Stimulated activated CD4-positive, alpha-beta T cell treated with anti-CD3 and anti-CD28 coated beads, Interleukin-4, amount 100 ng/mL, for 48 hours (primary cell): ENCODE measurements around the gene ADCY1.

Experiments
- DNase-seq, 2 donors: peaks; one replicate each; pipeline ENCODE4 v3.0.0-alpha.2; 2020; ENCODE audit warnings: low read depth in 2 of 2

Gene ADCY1

DNA sequence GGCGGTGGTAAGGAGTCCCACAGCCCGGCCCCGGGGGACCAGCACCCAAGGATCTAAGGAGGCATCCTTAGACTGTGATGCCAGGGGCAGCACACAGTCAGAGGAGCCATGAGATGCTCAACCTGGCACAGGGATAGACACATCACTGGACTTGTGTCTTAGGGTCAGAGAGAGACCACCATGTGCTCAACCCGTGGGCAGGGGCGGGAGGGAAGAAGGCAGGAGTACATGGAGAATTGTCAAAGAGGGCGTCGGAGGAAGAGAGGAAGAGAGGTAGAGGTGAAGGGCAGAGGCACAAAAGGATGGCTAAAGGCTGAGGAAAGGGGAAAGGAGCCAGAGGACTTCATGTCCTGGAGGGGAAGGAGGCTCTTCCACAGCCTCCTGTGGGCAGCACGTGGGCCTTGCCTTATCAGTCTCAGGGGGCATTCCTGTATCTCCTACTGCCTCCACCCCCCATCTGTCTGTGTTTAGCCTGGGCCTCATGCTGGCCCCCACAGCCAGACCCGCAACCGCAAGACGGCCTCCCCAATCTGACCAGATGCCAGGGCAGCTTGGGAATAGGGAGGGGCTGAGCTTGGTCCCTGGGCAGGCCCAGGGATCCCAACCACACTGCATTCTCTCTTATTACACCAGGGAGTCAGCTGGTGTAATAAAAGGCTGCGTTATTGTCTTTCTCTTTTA, 2.2 kb downstream of the ADCY1 start:
- no peak for DNase-seq

GRCh38 chr7:45578022-45578421, 3.9 kb downstream of the ADCY1 start:
- DNase-seq = no peak

GRCh38 chr7:45578467-45578866, 4.3 kb downstream of the ADCY1 start:
- DNase-seq = no peak

- DNase-seq = no peak
These were observed 5.2 kb downstream of the ADCY1 start for GRCh38 chr7:45579391-45579801.

DNA sequence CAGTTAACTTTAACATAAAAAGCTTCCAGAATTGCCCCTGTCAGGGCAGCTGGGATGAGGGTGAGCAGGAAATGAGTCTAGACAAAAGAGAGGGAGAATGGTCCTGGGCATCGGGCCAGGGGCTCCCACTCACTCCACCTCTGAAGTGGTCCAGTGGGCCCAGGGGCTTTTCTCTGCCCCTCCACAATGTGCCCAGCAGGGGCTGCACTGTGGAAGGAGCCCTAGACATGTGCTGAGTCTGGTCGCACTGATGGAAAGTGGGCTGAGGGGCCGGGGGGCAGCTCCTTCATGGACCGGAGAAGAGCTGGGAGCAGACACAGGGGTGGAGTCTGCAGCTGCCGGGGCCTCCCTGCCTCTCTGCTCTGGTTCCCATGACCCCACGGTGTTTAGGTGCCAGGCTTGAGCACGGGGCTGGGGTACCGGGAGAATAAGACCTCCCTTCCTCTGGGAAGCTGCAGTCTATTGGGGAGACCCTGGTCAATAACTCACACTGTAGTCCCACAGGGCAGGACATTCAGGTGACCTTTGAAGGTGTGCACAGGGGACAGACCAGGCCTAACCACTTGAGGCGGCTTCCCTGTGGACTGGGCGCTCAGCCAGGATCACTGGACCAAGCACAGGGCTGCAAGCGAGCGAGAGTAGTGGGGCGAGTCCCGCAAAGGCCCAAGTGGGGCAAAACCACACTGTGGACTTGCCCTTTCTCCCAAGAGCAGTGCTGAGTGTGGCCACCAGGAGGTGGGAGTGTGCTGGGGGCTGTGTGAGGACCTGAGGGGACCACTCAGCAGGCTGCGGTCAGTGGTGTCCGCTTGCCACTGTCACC, 6.1 kb downstream of the ADCY1 start:
- DNase-seq = no peak

- DNase-seq = no peak
These were observed 7.2 kb downstream of the ADCY1 start for GRCh38 chr7:45581271-45581780.

DNA sequence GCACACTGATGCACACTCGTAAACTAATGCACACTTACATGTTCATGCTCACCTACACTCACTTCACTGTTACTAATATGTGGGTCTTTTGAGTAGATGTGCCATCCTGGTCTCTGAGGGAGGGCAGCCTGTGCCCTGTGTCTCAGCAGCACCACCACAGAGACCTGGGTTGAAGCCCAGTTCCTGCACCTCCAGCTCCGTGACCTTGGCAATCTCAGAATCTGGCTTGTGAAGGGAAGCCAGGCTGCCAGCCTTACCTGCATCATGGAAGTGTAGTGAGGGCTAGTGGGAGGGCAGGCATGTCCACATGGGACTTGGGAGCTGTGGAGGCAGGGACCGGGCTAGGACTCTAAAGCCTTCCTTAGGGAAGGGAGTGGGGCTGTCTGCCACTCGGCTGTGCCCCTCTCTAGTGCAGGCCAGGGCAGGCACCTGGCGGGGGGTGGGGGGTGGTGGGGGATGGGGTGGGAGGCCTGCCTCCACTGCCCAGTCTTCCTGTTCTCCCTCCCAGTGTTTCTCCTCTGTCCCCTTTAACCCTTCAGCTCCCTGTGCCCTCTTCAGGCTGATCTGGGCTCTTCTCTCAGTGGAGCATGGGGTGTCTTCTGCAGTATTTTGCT, 8.1 kb downstream of the ADCY1 start:
- no peak for DNase-seq

- no peak for DNase-seq
These were observed 8.7 kb downstream of the ADCY1 start for GRCh38 chr7:45582868-45583277.

- no peak for DNase-seq
These were observed 9.1 kb downstream of the ADCY1 start for GRCh38 chr7:45583296-45583695.

- DNase-seq = no peak
These were observed 10.4 kb downstream of the ADCY1 start for GRCh38 chr7:45584261-45585210.

DNA sequence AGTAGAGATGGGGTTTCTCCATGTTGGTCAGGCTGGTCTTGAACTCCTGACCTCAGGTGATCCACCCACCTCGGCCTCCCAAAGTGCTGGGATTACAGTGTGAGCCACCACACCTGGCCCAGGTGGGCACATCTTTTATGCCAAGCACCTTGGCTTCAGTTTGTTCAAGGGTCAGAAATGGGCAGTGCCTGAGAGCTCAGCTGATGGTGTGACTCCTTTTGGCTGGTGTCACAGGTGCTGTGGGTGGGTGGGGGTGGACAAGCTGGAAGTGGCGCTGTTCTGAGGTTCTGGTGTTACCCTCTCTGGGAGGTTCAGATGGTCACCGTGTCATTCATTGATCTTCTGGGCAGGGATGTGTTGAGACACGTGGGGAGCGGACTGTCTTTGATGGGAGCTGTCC, 11.5 kb downstream of the ADCY1 start:
- no peak for DNase-seq

GRCh38 chr7:45586542-45587520, 12.7 kb downstream of the ADCY1 start:
- no peak for DNase-seq

GRCh38 chr7:45588466-45588865, 14.3 kb downstream of the ADCY1 start:
- no peak for DNase-seq

GRCh38 chr7:45589061-45589460, 14.9 kb downstream of the ADCY1 start:
- DNase-seq = no peak

DNA sequence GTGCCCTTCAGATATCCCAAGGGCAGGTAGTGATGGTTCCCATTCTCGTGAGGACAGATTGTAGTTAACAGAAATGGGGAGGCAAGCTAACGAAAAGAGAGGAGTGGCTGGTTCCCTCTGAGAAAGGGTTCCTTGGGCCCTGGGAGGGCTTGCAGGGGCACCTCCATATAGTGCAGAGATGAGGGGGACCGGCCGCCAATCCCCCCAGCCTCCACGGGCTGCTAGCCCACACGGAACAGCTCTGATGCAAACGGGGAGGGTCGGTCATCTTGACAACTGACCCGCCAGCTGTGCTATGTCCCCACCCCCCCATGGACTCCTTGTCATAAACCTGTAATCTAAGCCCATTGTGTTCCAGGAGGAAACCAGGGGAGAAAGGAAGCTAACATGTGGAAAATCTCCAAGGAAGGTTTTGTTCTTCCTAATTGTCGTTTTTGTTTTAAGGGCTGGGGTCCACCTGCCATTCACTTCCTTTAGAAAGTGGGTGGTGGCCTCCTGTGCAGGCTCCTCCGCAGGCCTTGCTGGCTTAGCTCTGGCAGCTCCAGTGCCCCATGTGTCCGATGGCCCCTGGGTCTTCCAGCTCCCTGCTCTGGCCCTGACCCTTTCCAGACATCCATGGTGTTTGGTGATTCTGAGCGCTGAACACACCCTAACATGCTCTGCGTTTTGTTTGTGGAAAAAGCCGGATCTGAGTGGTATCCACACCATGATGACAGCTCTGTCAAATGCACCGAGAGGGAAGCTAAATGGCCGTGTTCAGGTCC, 15.9 kb downstream of the ADCY1 start:
- DNase-seq = no peak

DNA sequence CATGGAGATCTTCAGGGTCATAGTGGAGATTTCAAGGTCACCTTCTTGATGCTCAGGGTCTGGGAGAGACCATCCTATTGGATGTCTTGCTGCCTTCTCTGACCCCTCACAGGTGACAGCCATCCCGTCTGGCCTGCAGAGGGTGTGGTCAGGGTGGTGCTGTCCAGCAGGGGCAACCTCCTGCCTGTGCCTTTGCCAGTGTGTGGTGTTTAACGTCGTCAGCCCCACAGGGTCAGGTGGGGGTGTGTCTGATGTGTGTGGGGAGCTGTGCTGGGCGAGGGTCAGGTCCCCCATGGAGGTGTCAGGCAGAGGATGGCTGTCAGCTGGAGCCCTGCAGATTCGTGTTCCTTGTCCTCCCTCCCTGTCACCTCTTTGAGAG, 16.5 kb downstream of the ADCY1 start:
- no peak for DNase-seq

- no peak for DNase-seq
These were observed 17.1 kb downstream of the ADCY1 start for GRCh38 chr7:45591101-45591906.

- DNase-seq = no peak
These were observed 18.2 kb downstream of the ADCY1 start for GRCh38 chr7:45592230-45592991.
